VCaP (cell line): ENCODE measurements around the gene HYAL1.

Experiments
- H3K27ac ChIP-seq: fragments of 450-650 bp; 2 replicates; pipeline ENCODE4 v1.5.1; 2017
- TF ChIP-seq, protein P1 (sequence below): fragments of 450-650 bp; conservative IDR thresholded peaks from 2 replicates; pipeline ENCODE4 v1.5.1; 2017; ENCODE audit warnings: mild to moderate bottlenecking, moderate library complexity

HYAL1 gene

DNA sequence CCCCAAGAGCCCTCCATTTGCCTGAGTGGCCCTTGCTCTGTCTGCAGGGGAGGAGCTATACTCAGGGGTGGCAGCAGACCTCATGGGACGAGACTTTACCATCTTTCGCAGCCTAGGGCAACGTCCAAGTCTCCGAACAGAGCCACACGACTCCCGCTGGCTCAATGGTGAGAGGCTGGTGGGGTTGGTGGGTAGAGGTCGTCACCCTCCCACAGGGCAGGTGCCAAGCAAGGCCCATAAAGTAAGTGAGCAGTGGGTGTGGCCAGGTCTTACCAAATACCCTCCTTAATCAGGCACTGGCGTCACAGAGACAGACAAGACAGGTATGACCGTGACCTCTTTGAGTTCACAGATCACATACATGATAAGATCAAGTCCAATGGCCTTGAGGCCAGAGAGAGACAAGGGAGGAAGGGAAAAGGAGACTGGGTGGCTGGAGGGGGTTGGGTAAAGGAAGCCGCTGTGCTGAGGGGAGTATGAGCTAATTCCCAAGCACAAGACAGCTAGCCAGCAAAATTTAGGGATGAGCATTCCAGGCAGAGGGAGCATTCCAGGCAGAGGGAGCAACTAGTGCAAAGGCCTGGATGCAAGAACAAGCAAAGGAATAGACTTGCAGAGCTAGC lies 31.9 kb downstream of the HYAL1 start:
- H3K27ac ChIP-seq, result no peak overlapping the region
- TF ChIP-seq, protein P1, sequence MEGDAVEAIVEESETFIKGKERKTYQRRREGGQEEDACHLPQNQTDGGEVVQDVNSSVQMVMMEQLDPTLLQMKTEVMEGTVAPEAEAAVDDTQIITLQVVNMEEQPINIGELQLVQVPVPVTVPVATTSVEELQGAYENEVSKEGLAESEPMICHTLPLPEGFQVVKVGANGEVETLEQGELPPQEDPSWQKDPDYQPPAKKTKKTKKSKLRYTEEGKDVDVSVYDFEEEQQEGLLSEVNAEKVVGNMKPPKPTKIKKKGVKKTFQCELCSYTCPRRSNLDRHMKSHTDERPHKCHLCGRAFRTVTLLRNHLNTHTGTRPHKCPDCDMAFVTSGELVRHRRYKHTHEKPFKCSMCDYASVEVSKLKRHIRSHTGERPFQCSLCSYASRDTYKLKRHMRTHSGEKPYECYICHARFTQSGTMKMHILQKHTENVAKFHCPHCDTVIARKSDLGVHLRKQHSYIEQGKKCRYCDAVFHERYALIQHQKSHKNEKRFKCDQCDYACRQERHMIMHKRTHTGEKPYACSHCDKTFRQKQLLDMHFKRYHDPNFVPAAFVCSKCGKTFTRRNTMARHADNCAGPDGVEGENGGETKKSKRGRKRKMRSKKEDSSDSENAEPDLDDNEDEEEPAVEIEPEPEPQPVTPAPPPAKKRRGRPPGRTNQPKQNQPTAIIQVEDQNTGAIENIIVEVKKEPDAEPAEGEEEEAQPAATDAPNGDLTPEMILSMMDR, result no peak

DNA sequence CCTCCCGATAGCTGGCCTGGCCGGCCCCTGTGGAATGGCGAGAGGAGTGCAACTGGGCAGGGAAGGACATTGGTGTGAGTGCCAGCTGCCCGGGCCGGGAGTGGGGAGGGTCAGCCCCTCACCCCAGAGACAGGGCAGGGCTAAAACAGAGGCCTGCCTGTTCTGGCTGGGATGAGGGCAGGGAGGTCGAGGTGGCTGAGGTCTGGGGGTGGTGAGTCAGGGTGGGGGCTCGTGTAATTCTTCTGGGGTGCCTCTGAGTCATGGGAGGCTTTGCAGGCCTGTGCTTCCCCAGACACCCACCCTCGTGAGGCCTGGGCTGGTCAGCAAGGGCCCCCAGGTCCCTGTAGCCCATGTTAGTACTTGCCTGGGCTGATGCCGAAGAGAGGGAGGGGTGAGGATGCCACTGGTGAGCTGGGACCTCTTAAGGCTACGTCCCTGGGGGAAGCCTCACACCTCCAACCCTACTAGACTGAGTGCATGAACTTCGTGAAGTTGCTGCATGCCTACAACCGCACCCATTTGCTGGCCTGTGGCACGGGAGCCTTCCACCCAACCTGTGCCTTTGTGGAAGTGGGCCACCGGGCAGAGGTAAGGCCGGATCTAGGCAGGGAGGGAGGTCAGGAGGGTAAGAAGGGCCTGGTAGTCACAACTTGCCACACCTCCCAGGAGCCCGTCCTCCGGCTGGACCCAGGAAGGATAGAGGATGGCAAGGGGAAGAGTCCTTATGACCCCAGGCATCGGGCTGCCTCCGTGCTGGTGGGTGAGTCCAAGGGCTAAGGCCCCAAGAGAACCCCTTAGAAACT lies 32.8 kb downstream of the HYAL1 start:
- H3K27ac ChIP-seq, result no peak overlapping the region
- TF ChIP-seq, protein P1, result no peak

GRCh38 chr3:50269977-50270413 lies 33.4 kb downstream of the HYAL1 start:
- TF ChIP-seq, protein P1, result no peak
- H3K27ac ChIP-seq, result no peak overlapping the region

DNA sequence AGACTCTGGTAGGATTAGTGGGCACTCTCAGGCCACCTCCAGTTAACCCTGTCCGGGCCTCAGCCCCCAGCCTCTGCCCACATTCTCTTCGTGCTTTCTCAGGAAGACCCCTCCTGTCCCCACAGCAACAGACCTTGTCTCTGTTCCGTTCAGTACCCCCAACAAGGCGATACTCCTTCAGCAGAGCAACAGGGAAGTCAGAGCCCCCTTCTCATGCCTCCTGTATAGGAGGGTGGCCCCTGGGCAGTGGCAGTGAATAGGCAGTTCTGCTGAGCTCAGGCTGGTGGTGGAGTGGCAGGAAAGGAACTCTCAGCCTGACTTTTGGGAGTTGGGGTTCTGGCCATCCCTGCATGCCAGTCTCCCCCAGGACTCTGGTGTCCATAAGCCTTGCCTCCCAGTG lies 33.9 kb downstream of the HYAL1 start:
- TF ChIP-seq, protein P1, result no peak
- no peak overlapping the region for H3K27ac ChIP-seq

DNA sequence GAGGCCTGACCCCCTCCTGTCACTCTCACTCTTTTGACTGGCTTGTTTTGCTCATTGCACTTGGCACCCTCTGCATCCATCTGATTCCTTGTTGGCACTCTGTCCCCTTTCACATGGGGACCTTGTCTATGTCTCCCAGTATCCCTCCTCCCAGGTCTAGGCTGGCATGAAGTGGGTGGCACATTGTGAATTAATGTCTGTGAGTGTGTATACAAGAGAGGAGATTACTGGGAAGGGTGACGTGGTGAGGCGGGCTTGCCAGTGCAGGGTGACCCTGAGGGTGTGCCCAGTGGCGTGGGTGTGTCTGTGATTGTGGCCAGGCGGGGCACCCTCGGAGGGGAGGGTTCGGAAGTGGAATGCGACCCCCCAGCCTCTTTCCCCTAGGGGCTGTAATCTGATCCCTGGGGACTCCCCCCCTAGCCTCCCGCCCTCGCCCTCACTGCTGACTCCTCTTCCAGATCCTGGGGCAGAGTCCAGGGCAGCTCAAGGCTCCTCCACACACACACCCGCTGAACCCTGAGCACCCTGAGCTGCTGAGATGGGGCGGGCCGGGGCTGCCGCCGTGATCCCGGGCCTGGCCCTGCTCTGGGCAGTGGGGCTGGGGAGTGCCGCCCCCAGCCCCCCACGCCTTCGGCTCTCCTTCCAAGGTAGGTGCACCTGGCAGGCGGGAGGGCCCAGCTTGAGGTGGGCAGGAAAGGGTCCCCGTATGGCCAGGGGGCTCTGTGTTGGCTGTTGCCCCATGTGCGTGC lies 34.5 kb downstream of the HYAL1 start, which contains the start of gene SEMA3B:
Gene SEMA3B (plus strand): TSS at position 445 of the 749 bp plus-strand sequence. CDS start 94 bp downstream, at position 539.
- H3K27ac ChIP-seq, result no peak within 1 kb of the TSS
- TF ChIP-seq, protein P1, result no peak

DNA sequence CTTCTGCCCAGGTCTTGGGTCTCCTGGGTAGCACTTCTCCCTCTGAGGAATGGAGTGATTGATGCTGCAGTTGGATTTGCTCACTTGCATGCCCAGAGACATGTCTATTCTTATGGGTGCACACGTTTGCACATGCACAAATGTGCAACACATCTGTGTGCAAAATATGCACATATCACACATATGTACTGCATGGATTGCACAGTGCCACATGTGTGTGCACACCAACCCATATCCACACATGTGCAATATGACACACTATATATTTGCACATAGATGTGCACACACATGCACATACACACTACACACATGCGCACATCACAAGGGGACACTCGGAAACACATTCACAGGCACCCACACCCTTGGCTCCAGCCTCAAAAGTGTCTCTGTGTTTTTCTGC lies 35.1 kb downstream of the HYAL1 start:
- TF ChIP-seq, protein P1, result no peak

More for the DNA sequence above, 35.1 kb downstream of the HYAL1 start:
- H3K27ac ChIP-seq, result no peak overlapping the region
